ENCODE measurements around the gene RWDD3.

RWDD3 gene

DNA sequence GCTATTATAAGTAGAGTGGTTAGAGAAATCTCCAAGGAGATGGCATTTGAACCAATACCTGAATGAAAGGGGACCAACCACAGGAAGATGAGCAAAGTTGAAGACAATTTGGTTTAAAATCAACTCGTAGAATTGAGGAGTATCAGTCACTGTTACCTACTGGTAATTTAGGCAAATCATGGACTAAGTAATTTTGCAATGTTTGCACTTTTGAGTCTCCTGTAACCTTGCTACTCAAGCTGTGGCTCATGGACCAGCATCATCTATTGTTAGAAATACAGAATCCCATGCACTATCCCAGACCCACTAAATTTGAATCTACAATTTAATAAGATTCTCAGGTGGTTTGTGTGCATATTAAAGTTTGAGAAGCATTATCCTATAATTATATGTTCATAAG lies 21.8 kb downstream of the RWDD3 start:
- no peak for DNase-seq (ENCODE audit: low read depth, low spot score)
- H3K36me3 ChIP-seq (ENCODE audit: insufficient read depth, low read length) = peaks cover 18% of the 10 kb centered on the region; the same call in 1 of the 2 replicates
- H3K4me3 ChIP-seq = no peak overlapping the region
- TF ChIP-seq POLR2AphosphoS5 (IDR thresholded peaks at IDR 0.05; ENCODE audit: borderline replicate concordance, low read depth, low read length) (no peak), EZH2 (IDR thresholded peaks at IDR 0.05) (no peak)
- no peaks in the 10 kb centered on the region for H3K9me3 ChIP-seq (ENCODE audit: low read depth, low read length)
- H3K27ac ChIP-seq = no peak overlapping the region
- H3K9ac ChIP-seq (ENCODE audit: insufficient read length) = no peak overlapping the region

DNA sequence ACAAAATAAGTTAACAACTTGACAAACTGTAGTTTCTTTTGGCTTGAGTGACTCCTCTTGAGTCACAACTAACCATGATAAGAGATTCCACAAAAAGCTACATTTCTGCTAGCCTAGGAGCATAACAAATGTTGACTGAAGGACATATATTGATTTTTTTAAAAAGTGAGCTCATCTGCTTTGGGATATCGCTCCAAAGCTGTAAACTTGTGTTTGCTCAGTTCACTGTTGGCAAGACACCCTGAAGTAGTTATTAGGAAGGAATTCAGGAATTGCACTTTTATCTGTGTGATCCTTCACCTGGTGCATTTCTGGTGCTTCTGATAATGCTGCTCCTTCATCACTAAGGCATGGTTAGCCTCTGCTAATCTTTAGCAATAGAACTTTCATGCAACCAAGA lies 23.7 kb downstream of the RWDD3 start:
- TF ChIP-seq EZH2 (IDR thresholded peaks at IDR 0.05) (no peak), POLR2AphosphoS5 (IDR thresholded peaks at IDR 0.05; ENCODE audit: borderline replicate concordance, low read depth, low read length) (no peak), FOXP2 (optimal IDR thresholded peaks at IDR 0.05; ENCODE audit: control extremely low read depth, extremely low read length, insufficient read depth) (no peak)
- H3K4me3 ChIP-seq = no peak overlapping the region
- H3K9me3 ChIP-seq (ENCODE audit: low read depth, low read length) = no peaks in the 10 kb centered on the region
- no peak overlapping the region for H3K9ac ChIP-seq (ENCODE audit: insufficient read length)
- H3K36me3 ChIP-seq (ENCODE audit: insufficient read depth, low read length) = peaks cover 6% of the 10 kb centered on the region; the same call in 1 of the 2 replicates
- DNase-seq (ENCODE audit: low read depth, low spot score) = no peak
- no peak overlapping the region for H3K27ac ChIP-seq

DNA sequence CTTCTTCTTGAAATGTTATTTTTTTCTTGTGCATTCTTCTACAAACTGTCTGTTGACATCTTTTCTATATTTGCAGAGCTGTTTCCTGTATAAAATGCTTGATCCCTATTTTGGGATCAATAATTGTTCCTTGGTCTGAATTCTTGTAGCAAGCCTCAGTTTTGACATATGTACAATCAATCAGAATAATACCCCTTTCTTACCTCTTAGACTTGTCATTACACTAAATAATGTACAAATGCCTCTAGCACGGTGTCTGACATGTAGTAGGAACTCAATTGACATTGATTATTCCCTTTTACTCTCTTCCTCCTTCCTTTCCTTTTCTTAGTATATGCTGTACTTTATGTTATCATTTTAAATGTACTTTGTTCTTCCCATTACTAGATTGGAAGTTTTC lies 25.2 kb downstream of the RWDD3 start:
- Histone ChIP-seq H3K4me3 (no peak overlapping the region), H3K36me3 (ENCODE audit: insufficient read depth, low read length) (no peaks in the 10 kb centered on the region)

DNA sequence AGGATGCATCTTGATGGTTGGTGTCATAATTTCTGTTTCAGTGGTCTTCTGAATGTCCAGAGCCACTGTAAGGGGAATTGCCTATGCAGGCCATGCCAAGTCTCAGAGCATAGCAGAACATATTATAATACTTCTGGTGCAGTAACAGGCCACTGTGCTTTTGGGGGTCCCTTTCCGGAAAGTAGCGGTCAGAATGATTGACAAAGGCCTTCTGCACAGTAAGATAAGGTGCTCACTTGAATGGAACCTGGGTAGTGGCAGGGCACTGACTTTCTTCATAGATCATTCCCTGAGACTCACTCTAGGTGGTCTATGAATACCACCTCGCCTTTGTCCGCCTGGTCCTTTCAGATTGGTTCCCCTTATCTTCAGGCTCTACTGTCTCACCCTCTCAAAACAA lies 28.9 kb downstream of the RWDD3 start:
- Histone ChIP-seq H3K27ac (no peak overlapping the region), H3K9ac (ENCODE audit: insufficient read length) (no peak overlapping the region), H3K36me3 (ENCODE audit: insufficient read depth, low read length) (no peaks in the 10 kb centered on the region), H3K9me3 (ENCODE audit: low read depth, low read length) (no peaks in the 10 kb centered on the region), H3K4me3 (no peak overlapping the region)
- no peak for DNase-seq (ENCODE audit: low read depth, low spot score)
- no peak for TF ChIP-seq FOXP2 (optimal IDR thresholded peaks at IDR 0.05; ENCODE audit: control extremely low read depth, extremely low read length, insufficient read depth)
- TF ChIP-seq EZH2 (IDR thresholded peaks at IDR 0.05) = no peak
- no peak for TF ChIP-seq POLR2AphosphoS5 (IDR thresholded peaks at IDR 0.05; ENCODE audit: borderline replicate concordance, low read depth, low read length)

More for the DNA sequence above, 25.2 kb downstream of the RWDD3 start:
- no peak for DNase-seq (ENCODE audit: low read depth, low spot score)
- H3K9ac ChIP-seq (ENCODE audit: insufficient read length) = no peak overlapping the region
- no peaks in the 10 kb centered on the region for H3K9me3 ChIP-seq (ENCODE audit: low read depth, low read length)
- TF ChIP-seq POLR2AphosphoS5 (IDR thresholded peaks at IDR 0.05; ENCODE audit: borderline replicate concordance, low read depth, low read length) = no peak
- TF ChIP-seq EZH2 (IDR thresholded peaks at IDR 0.05) = no peak
- TF ChIP-seq FOXP2 (optimal IDR thresholded peaks at IDR 0.05; ENCODE audit: control extremely low read depth, extremely low read length, insufficient read depth) = no peak
- no peak overlapping the region for H3K27ac ChIP-seq

DNA sequence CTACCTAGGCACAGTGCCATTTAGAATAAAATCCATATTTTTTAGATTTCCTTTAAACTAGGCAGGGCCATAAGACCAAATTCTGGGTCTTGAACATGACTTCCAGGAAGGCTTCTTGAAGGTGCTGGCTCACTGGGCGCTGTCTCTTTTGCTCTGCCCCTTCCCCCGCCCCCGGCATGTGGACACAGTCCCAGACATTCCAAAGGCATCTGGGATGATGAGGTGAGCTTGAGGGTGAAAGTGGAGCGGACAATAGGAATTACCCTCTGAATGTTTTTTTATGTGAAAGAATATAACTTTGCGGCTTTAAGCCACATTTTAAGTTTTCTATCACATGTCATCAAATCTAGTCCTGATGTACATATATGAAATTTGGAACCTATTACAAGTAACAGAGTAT lies 29.4 kb downstream of the RWDD3 start:
- H3K36me3 ChIP-seq (ENCODE audit: insufficient read depth, low read length) = no peaks in the 10 kb centered on the region
- H3K4me3 ChIP-seq = no peak overlapping the region
- H3K27ac ChIP-seq = no peak overlapping the region

DNA sequence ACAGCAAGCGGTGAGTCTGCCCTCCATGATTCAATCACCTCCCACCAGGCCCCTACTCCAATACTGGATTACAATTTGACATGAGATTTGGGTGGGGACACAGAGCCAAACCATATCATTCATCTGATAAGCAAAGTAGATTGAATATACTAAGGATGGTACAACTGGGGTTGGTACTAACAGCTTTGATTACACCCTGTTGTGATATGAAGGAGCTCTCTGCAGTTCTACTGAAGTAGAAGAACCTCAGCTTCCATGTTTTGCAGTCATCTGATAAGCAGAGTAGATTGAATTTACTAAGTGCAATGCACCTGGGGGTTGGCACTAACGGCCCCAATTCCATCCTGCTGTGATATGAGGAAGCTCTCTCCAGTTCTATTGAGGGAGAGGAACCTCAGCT lies 31.1 kb downstream of the RWDD3 start:
- Histone ChIP-seq H3K4me3 (no peak overlapping the region), H3K27ac (no peak overlapping the region), H3K36me3 (ENCODE audit: insufficient read depth, low read length) (no peaks in the 10 kb centered on the region), H3K9ac (ENCODE audit: insufficient read length) (no peak overlapping the region), H3K9me3 (ENCODE audit: low read depth, low read length) (no peaks in the 10 kb centered on the region)
- no peak for DNase-seq (ENCODE audit: low read depth, low spot score)
- TF ChIP-seq POLR2AphosphoS5 (IDR thresholded peaks at IDR 0.05; ENCODE audit: borderline replicate concordance, low read depth, low read length) = no peak

More for the DNA sequence above, 29.4 kb downstream of the RWDD3 start:
- Histone ChIP-seq H3K9me3 (ENCODE audit: low read depth, low read length) (no peaks in the 10 kb centered on the region), H3K9ac (ENCODE audit: insufficient read length) (no peak overlapping the region)
- no peak for TF ChIP-seq FOXP2 (optimal IDR thresholded peaks at IDR 0.05; ENCODE audit: control extremely low read depth, extremely low read length, insufficient read depth)
- no peak for TF ChIP-seq POLR2AphosphoS5 (IDR thresholded peaks at IDR 0.05; ENCODE audit: borderline replicate concordance, low read depth, low read length)
- TF ChIP-seq EZH2 (IDR thresholded peaks at IDR 0.05) = no peak
- DNase-seq (ENCODE audit: low read depth, low spot score) = no peak

DNA sequence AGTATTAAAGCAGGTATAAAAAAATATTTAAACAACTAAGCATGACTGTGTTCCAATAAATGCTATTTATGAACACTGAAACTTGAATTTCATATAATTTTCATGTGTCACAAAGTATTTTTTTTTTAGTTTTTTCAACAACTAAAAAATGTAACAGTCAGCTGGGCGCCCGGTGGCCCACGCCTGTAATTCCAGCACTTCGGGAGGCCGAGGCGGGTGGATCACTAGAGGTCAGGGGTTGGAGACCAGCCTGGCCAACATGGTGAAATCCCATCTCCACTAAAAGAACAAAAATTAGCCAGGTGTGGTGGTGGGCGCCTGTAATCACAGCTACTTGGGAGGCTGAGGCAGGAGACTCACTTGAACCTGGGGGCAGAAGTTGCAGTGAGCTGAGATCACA lies 42.4 kb downstream of the RWDD3 start:
- no peak overlapping the region for H3K9ac ChIP-seq (ENCODE audit: insufficient read length)
- DNase-seq (ENCODE audit: low read depth, low spot score) = no peak
- no peaks in the 10 kb centered on the region for H3K36me3 ChIP-seq (ENCODE audit: insufficient read depth, low read length)
- H3K9me3 ChIP-seq (ENCODE audit: low read depth, low read length) = no peaks in the 10 kb centered on the region
- TF ChIP-seq FOXP2 (optimal IDR thresholded peaks at IDR 0.05; ENCODE audit: control extremely low read depth, extremely low read length, insufficient read depth) = no peak
- TF ChIP-seq POLR2AphosphoS5 (IDR thresholded peaks at IDR 0.05; ENCODE audit: borderline replicate concordance, low read depth, low read length) = no peak
- H3K4me3 ChIP-seq = no peak overlapping the region
- H3K27ac ChIP-seq = no peak overlapping the region

DNA sequence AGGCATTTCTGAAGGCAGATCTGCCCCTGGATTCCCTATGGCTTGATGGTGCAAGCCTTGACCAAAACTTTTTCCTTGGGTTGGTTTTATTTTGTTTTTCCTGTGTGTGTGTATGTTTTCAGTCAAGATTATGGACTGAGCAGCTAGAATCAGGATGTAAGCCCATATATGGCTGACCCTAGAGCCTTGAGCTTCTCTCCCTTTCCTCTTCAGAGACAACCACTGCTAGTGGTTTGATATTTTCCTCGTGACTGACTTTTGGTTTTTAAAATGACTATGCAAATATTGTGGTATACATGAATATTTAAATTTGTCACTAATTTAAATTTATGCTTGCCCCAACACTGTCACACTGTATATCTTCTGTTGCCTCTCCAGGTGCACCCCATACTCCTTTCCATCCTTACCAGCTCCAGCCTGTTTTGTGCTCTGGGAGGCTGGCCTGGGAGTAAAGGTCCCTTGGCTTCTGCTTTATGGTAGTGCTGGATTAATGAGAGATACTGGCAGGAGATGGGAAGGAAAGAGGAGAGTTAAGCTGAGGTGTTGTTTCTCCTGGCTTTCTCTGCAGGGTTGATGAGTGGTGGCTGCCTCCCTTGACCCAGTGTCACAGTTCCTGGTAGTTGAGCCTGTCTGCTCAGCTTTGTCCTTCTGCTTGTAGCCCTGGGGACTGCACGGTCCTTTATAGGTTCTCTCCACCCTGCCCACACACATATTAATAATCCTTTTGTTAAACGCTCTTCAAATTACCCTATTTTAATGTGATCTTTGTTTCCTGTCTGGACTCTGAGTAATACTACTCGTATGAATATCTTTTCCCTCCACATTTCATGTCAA lies 44.4 kb downstream of the RWDD3 start:
- H3K36me3 ChIP-seq (ENCODE audit: insufficient read depth, low read length) = no peaks in the 10 kb centered on the region
- H3K4me3 ChIP-seq = peak overlapping the region; percentile 15
- DNase-seq (ENCODE audit: low read depth, low spot score) = no peak
- TF ChIP-seq EZH2 (IDR thresholded peaks at IDR 0.05) (no peak), FOXP2 (optimal IDR thresholded peaks at IDR 0.05; ENCODE audit: control extremely low read depth, extremely low read length, insufficient read depth) (no peak), POLR2AphosphoS5 (IDR thresholded peaks at IDR 0.05; ENCODE audit: borderline replicate concordance, low read depth, low read length) (no peak)
- H3K27ac ChIP-seq = 0 out of 2 replicates have a peak overlapping the region, but pooled peaks have one; percentile 10
- no peaks in the 10 kb centered on the region for H3K9me3 ChIP-seq (ENCODE audit: low read depth, low read length)
- no peak overlapping the region for H3K9ac ChIP-seq (ENCODE audit: insufficient read length)

Measured in SK-N-MC (cell line).